Choroid plexus epithelial cell (primary cell): ENCODE measurements around the gene ATF7.

Experiments
- DNase-seq: peaks from one replicate; pipeline ENCODE4 v3.0.0-alpha.2; 2010; ENCODE audit warnings: low read depth
- H3K4me3 ChIP-seq: 2 replicates; pipeline ENCODE4 v1.5.1; 2011; ENCODE audit warnings: low read depth, mild to moderate bottlenecking, control low read depth, low read length, moderate library complexity
- TF ChIP-seq, protein P1 (sequence below): conservative IDR thresholded peaks from 2 replicates; pipeline ENCODE4 v1.5.1; 2011; ENCODE audit warnings: low read depth, mild to moderate bottlenecking, control low read depth, inconsistent platforms, low read length, moderate library complexity

The ATF7 gene

DNA sequence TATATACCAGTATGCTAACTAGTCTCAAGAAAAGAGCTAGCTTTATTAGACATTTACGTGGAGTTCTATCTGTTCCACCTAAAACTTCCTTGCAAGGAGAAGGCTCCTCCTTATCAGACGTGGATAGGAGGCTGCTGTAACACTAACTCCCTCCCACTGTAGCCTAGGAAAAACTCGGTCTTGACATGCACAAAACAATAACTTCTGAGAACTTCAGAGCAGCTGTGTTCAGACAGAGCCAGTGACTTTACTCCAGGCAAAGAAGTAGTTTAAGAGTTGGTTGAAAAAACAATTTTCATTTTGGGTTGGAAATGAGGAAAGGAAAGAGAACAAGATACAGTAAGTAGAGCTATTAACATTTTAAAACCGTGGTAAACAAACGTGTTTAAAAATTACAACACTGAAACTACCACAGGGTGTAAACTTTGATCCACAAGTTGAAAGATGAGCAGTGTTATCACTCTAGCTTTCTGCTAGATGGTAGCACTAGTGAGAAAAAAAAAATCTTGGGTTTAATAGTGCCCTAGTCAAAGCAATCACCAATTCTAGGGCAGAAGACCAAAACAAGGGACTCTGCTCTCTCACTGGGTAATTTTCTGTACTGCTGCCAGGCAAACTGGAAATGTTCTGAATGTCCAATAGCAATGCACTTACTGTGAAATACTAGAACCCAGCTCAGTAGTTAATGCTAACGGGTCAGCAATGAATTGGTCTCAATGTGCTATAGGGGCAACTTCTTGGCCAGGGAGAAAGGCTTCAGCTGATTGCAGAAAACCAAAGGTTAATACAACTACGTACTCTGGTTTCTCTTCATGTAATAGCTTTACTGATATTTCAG is 2.4 kb downstream of the ATF7 start:
- peak overlapping the region; percentile 83 for H3K4me3 ChIP-seq

DNA sequence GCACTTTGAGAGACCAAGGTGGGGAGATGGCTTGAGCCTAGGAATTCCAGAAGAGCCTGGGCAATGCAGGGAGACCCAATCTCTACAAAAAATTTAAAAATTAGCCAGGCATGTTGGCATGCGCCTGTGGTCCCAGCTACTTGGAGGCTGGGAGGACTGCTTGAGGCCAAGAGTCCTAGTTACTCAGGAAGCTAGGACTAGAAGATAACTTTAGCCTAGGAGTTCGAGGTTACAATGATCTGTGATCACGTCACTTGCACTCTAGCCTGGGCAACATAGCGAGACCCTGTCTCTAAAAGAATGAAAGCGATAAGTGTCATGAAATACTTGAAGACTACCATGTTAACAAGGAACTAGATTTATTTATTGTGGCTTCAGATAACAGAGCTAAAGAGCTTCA is 3.5 kb downstream of the ATF7 start:
- no peak for DNase-seq
- H3K4me3 ChIP-seq = no peak overlapping the region
- TF ChIP-seq, protein P1, sequence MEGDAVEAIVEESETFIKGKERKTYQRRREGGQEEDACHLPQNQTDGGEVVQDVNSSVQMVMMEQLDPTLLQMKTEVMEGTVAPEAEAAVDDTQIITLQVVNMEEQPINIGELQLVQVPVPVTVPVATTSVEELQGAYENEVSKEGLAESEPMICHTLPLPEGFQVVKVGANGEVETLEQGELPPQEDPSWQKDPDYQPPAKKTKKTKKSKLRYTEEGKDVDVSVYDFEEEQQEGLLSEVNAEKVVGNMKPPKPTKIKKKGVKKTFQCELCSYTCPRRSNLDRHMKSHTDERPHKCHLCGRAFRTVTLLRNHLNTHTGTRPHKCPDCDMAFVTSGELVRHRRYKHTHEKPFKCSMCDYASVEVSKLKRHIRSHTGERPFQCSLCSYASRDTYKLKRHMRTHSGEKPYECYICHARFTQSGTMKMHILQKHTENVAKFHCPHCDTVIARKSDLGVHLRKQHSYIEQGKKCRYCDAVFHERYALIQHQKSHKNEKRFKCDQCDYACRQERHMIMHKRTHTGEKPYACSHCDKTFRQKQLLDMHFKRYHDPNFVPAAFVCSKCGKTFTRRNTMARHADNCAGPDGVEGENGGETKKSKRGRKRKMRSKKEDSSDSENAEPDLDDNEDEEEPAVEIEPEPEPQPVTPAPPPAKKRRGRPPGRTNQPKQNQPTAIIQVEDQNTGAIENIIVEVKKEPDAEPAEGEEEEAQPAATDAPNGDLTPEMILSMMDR = no peak

More for the DNA sequence above, 2.4 kb downstream of the ATF7 start:
- peak; percentile 88 for DNase-seq
- TF ChIP-seq, protein P1 = no peak

DNA sequence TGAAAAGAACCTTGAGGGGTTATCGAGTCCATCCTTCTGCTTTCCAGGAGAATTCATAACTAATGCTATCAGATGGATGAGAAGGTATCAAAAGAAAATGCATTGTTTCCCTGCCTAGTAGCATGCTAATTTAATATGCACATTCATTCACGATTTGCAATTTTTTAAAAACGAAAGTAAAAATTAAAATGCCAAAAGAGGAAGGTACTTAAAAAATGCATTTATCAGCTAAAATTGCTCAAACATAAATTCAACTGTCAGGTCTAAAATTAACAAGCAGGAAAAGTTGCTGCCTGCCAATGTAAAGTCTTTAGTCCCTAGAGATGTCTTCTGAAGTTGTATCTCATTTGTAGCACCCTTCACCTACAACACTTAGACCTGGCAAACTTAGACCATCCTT is 7.9 kb downstream of the ATF7 start:
- TF ChIP-seq, protein P1 = no peak
- DNase-seq = no peak
- H3K4me3 ChIP-seq = no peak overlapping the region

DNA sequence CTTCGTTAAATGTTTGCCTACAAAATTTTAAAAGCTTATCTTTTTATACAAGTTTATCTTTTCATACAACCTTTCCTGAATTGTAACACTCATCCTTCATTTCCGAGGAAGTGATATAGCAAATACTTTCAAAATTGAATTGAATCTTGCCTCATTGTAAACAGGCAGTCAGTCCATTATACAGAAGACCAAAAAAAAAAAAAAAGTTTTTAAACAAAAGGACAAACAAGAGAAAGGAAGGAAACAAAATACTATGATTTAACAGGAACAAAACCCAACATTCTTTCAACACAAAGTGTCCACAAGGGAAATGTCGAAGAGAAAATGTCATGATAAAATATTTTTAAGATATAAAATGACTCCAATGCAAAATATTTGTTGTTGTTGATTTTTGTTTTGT is 8.5 kb downstream of the ATF7 start:
- no peak for DNase-seq

DNA sequence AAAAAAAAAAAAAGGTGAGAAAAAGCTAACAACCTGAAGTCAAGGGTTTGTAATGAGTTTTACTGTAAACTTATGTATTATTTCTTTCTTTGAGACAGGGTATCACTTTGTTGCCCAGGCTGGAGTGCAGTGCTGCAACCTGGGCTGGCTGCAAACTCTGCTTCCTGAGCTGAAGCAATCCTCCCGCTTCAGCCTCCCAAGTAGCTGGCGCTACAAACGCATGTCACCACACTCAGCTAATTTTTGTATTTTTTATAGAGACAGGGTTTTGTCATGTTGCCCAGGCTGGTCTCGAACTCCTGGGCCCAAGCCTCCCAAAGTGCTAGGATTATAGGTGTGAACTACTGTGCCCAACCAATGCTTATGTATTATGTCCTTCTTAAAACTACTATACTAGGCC is 9.2 kb downstream of the ATF7 start:
- DNase-seq = no peak
- TF ChIP-seq, protein P1 = no peak
- H3K4me3 ChIP-seq = no peak overlapping the region

More for the DNA sequence above, 8.5 kb downstream of the ATF7 start:
- H3K4me3 ChIP-seq = no peak overlapping the region
- TF ChIP-seq, protein P1 = no peak

DNA sequence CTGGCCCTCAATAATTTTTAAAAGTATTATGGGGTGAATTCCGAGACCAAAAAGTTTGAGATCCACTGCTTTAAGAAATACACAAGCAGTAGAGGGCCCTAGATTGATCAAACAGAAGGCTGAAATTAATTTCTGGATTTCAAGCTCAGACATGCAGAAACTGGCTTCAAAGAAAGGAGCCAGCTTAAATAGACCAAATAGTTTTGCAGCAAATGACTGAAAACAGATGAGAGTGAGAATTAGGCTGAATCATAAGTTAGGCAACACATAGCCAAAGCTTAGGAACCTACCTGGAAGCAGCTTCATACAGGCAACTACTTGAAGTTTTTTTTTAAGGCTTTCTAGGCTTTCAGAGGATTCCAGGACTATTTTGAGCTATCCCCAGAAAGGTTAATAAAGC is 12.4 kb downstream of the ATF7 start:
- TF ChIP-seq, protein P1 = no peak
- no peak overlapping the region for H3K4me3 ChIP-seq
- peak; percentile 45 for DNase-seq

DNA sequence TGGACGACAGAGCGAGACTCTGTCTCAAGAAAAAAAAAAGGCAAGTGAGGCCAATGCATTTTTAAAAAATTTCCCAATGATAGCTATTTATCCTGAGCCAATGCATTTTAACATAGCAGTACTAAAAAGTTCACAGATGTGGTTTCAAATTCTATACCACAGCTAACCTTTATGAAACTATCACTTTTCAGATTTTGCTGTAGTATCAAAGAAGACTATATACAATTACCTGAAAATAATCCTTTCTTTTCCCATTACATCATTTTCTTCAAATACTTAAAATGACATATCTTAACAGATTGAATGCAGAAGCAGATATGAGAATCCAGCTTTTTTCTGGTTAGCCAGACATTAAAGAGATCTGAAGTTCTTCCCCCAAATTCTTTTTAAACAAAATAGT is 13.2 kb downstream of the ATF7 start:
- DNase-seq = no peak
- TF ChIP-seq, protein P1 = no peak
- H3K4me3 ChIP-seq = no peak overlapping the region
